PC-3 (cell line): ENCODE measurements around the gene P2RX5.

Source experiments
- EZH2 ChIP-seq: fragments of 300-600 bp; sonication (generic); IDR thresholded peaks from one replicate; pipeline ENCODE4 v1.6.1; 2017; ENCODE audit warnings: antibody characterized with exemption, mild to moderate bottlenecking, low read length; ENCODE audit not compliant: unreplicated experiment
- EZH2phosphoT487 ChIP-seq: fragments of 300-600 bp; sonication (generic); IDR thresholded peaks from 2 replicates; pipeline ENCODE4 v1.6.1; 2018; ENCODE audit warnings: mild to moderate bottlenecking, antibody characterized with exemption, low read length, borderline replicate concordance
- TF ChIP-seq, protein P1 (sequence below): fragments of 300-600 bp; sonication (generic); conservative IDR thresholded peaks from 2 replicates; pipeline ENCODE4 v1.5.1; 2017; ENCODE audit warnings: antibody characterized with exemption, low read depth, mild to moderate bottlenecking, low read length

DNA sequence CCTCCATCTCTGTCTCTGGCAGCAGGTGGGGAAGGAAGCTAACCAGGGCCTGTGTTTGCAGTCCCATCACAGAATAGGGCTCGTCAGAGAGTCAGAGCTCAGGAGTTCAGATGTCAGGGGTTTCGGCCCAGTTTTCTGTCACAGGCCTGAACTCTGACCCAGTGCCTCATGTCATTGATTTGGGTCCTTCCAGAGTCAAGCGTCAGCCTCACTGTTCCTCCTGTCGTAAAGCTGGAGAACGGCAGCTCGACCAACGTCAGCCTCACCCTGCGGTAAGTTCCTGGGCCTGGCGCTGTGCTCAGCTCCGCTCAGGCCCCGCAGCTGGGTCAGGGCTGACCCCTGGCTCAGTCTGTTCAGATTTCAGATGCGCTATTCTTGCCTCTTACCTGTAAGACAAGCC lies 48.7 kb downstream of the P2RX5 start:
- TF ChIP-seq, protein P1, sequence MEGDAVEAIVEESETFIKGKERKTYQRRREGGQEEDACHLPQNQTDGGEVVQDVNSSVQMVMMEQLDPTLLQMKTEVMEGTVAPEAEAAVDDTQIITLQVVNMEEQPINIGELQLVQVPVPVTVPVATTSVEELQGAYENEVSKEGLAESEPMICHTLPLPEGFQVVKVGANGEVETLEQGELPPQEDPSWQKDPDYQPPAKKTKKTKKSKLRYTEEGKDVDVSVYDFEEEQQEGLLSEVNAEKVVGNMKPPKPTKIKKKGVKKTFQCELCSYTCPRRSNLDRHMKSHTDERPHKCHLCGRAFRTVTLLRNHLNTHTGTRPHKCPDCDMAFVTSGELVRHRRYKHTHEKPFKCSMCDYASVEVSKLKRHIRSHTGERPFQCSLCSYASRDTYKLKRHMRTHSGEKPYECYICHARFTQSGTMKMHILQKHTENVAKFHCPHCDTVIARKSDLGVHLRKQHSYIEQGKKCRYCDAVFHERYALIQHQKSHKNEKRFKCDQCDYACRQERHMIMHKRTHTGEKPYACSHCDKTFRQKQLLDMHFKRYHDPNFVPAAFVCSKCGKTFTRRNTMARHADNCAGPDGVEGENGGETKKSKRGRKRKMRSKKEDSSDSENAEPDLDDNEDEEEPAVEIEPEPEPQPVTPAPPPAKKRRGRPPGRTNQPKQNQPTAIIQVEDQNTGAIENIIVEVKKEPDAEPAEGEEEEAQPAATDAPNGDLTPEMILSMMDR, result no peak
- TF ChIP-seq EZH2, result no peak
- TF ChIP-seq EZH2phosphoT487, result no peak
